ENCODE measurements around the gene ICOS. TPM values are rescaled to one million over a fixed set of nuclear protein-coding genes. Genes with fewer than 3 reads are reported as not detected.
"Not testable (repeated sequence)": the region's sequence is repeated elsewhere in the genome, so short reads cannot be mapped to it uniquely, and the experiment has no call there.

Gene ICOS
- total and polyA plus RNA-seq, 10 of the 15 experiments (the other 5 are each of a cell fraction or from before 2014, with no cell fraction given) = 0.47 to 36.0 (median 0.87) TPM

- in situ Hi-C loops (cut with MboI) (no loop called here), intact Hi-C loops (cut with micrococcal nuclease; ENCODE audit: unreplicated experiment) (loop anchor here (2.0 to 10.0 kb wide), 2 partner anchors 122 to 246 kb away; no protein-coding TSS in a partner anchor)
- DNase-seq (ENCODE audit: low read depth, low spot score) (no peak), FAIRE-seq (no peak), ATAC-seq (no peak; the same call in 2 of the 3 replicates)
- SMC1A ChIA-PET (ENCODE audit: uncharacterized antibody, unreplicated experiment) = no interaction called here
- no peaks in the 10 kb centered on the region for H3K36me3 ChIP-seq (ENCODE audit: control insufficient read depth in 2 of 2, insufficient read depth in 2 of 2, low read length in 1 of 2)
- RAD21 ChIA-PET (ENCODE audit: unreplicated experiment) = no interaction called here
- peaks cover 2% of the 10 kb centered on the region; the same call in 1 of the 3 replicates for H3K9me3 ChIP-seq (replicated peaks; ENCODE audit: control insufficient read depth, insufficient read depth, low read length)
- H3K4me2 ChIP-seq (ENCODE audit: control insufficient read depth, insufficient read depth) = no peak overlapping the region
- H3K9ac ChIP-seq (ENCODE audit: control insufficient read depth, insufficient read depth, low read length) = no peak overlapping the region
- POLR2A ChIA-PET = no interaction called here
- TF ChIP-seq CTCF (IDR thresholded peaks at IDR 0.05 in 2 of 3, conservative IDR thresholded peaks at IDR 0.05 in 1 of 3; ENCODE audit: control insufficient read depth in 2 of 3, extremely low read depth in 1 of 3, insufficient read depth in 1 of 3, low read depth in 3 of 3, low read length in 3 of 3) = peak in 2 of 3 experiments; percentile 14 to 21; a peak in 3 of 6 replicates
- TF ChIP-seq RAD21 (IDR thresholded peaks at IDR 0.05; ENCODE audit: insufficient read depth, low read depth, low read length) = peak; percentile 32; the same call in 1 of the 2 replicates
- TF ChIP-seq ATF2 (IDR thresholded peaks at IDR 0.05; ENCODE audit: low read length) = no peak
- no peaks in the 10 kb centered on the region for H3K27me3 ChIP-seq (replicated peaks in 1 of 2; ENCODE audit: control insufficient read depth in 2 of 2, insufficient read depth in 2 of 2, low read length in 1 of 2)
- no peak overlapping the region for H2AFZ ChIP-seq (ENCODE audit: control insufficient read depth, low read depth, low read length)
- no peaks in the 10 kb centered on the region for H3K79me2 ChIP-seq (ENCODE audit: control insufficient read depth, insufficient read depth, low read length)
- H4K20me1 ChIP-seq (ENCODE audit: control insufficient read depth, insufficient read depth) = no peaks in the 10 kb centered on the region
- H3K27ac ChIP-seq (ENCODE audit: control insufficient read depth, insufficient read depth) = no peak overlapping the region
- H3K4me1 ChIP-seq (ENCODE audit: control insufficient read depth, insufficient read depth, low read length) = no peaks in the 10 kb centered on the region
- CTCF ChIA-PET = interaction anchor here (0.5 to 1.4 kb wide), 3 partner anchors 65 to 249 kb away, joined by 3 to 5 read pairs (median 4); no protein-coding TSS in a partner anchor
- no peak overlapping the region for H3K4me3 ChIP-seq
- BruUV-seq (replicated peaks) = no TSS peak
Observed at GRCh38 chr2:203928849-203929248, 7.7 kb upstream of the ICOS start.

GRCh38 chr2:203931262-203931661 is 5.3 kb upstream of the ICOS start:
- BruUV-seq (replicated peaks); H3K4me2 ChIP-seq (ENCODE audit: control insufficient read depth, insufficient read depth); H3K4me3 ChIP-seq; SMC1A ChIA-PET (ENCODE audit: uncharacterized antibody, unreplicated experiment); POLR2A ChIA-PET; H2AFZ ChIP-seq (ENCODE audit: control insufficient read depth, low read depth, low read length); intact Hi-C loops (cut with micrococcal nuclease; ENCODE audit: unreplicated experiment); H3K36me3 ChIP-seq (ENCODE audit: control insufficient read depth in 2 of 2, insufficient read depth in 2 of 2, low read length in 1 of 2); H3K27ac ChIP-seq (ENCODE audit: control insufficient read depth, insufficient read depth); H4K20me1 ChIP-seq (ENCODE audit: control insufficient read depth, insufficient read depth); H3K9me3 ChIP-seq (replicated peaks; ENCODE audit: control insufficient read depth, insufficient read depth, low read length); CTCF ChIA-PET; H3K27me3 ChIP-seq (replicated peaks in 1 of 2; ENCODE audit: control insufficient read depth in 2 of 2, insufficient read depth in 2 of 2, low read length in 1 of 2); RAD21 ChIA-PET (ENCODE audit: unreplicated experiment); DNase-seq (ENCODE audit: low read depth, low spot score); H3K4me1 ChIP-seq (ENCODE audit: control insufficient read depth, insufficient read depth, low read length); H3K9ac ChIP-seq (ENCODE audit: control insufficient read depth, insufficient read depth, low read length); in situ Hi-C loops (cut with MboI); H3K79me2 ChIP-seq (ENCODE audit: control insufficient read depth, insufficient read depth, low read length); ATAC-seq; FAIRE-seq: not testable (repeated sequence)
- 14% methylated on average over 3 of the region's 3 CpGs for WGBS (ENCODE audit: insufficient coverage, insufficient replicate concordance, low lambda C conversion rate, missing lambda C conversion rate)

Data from GM12878 (cell line).